HS-5 (cell line): ENCODE measurements around the gene NCAPG2.
"Not testable (repeated sequence)": the region's sequence is repeated elsewhere in the genome, so short reads cannot be mapped to it uniquely, and the experiment has no call there.

ENCODE experiments used
- DNase-seq: peaks from one replicate; pipeline ENCODE4 v3.0.0-alpha.2; 2012; ENCODE audit warnings: low read depth

NCAPG2 gene

DNA sequence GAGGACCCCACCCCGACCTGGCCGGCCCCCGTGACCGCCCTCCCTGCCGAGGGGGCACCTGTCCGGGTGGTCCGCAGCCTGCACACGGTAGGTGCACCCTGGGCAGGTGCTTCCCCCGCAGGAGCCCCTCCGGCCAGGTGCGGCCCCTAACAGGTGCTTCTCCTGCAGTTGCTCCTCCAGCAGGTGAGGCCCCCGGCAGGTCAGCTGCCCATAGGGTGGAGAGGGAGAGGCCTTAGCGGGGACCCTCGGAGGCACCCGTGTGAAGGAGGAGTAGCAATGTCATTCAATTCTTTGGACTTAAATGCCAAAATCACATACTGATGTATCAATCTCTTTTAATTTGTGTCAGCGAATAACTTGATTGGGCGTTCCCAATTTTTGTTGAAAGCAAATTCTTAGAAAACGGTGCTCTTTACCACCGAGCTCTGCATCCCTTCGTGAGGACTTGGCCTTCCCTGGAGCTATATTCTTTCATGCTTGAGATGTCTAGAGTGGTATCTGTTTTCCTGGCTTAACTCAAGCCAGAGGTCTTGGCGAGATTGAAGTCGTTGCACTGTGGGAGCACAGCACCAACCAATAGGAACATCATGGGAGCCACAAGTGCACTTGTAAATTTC, 738 bp upstream of the NCAPG2 start:
- no peak for DNase-seq

GRCh38 chr7:158703679-158704523, 703 bp downstream of the NCAPG2 start:
- not testable (repeated sequence) for DNase-seq

- DNase-seq: no peak
Measured at GRCh38 chr7:158702944-158703343, 1.7 kb downstream of the NCAPG2 start.

GRCh38 chr7:158702196-158702595, 2.4 kb downstream of the NCAPG2 start:
- no peak for DNase-seq

DNA sequence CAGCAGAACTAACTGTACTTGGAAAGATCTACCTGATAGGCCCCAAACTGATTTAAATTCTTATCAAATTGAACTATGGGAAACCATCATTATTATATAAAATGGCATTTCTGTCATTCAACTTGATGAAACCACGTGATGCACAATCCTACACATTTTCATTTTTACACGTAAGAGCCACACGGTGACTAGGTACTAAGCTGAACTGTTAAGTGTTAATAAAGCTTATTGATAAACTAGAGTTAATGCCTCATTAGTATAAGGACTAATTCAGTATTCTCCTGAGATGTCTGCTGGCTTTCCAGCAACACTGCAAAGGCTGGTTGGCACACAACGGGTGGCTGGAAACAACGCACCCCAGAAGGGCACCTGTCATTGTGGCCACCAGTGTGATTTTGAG, 4.6 kb downstream of the NCAPG2 start:
- no peak for DNase-seq

DNA sequence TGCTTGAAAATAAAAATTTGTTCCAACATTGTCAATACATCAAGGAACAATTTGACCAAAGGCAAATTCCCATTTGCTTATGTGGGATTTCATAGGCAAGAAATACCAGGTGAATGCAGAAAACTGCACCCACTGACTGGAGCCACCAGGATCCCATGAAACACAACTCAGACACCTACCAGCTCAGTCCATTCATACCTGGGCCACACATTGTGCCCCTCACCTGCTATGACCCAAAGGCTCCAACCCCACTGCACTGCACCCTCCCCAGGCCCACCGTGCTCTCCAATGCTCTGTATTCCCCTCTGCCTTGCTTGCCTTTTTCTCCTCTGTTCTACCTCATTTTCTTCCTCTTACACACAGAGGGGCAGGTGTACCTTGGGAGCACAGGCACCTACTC, 5.3 kb downstream of the NCAPG2 start:
- DNase-seq: no peak

GRCh38 chr7:158698657-158699195, 5.9 kb downstream of the NCAPG2 start:
- no peak for DNase-seq

GRCh38 chr7:158697597-158697996, 7.0 kb downstream of the NCAPG2 start:
- DNase-seq: not testable (repeated sequence)

- no peak for DNase-seq
Measured at GRCh38 chr7:158695726-158696452, 8.7 kb downstream of the NCAPG2 start.

GRCh38 chr7:158695056-158695455, 9.5 kb downstream of the NCAPG2 start:
- no peak for DNase-seq

DNA sequence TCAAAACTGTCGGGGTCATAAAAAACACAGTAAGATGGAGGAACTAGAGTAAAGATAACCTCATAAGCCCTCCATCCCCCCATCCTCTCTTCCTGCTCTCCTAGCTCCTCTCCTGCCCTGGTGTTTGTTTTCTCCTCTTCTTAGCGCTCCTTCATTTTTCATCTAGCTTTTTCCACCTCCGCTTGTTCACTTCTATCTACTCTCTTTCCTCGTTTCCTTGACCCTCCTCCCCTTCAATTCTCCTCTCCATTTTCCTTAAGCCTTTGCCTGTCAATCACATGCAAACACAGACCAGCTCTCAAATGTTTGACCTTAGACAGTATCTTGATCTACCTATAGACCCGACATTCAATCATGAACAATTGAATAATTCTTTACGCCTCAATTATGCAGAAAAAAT, 10.0 kb downstream of the NCAPG2 start:
- DNase-seq: no peak

DNA sequence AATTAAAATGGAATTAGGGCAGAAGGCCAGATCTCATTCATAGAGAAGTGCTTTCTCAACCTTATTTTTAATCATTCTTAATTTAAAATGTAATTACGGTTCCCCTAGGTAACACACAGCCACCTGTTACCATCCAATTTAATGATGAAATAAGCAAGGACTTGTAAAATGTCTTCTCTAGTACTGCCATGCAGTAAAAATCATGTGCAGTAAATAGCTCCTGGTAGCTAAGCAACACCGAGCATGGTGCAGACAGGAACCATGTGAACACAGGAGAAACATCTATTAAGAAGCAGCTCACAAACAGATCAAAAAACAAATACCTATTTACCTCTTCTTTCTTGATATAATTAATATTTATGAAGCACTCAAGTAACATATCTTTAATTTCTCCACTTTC, 15.1 kb downstream of the NCAPG2 start:
- no peak for DNase-seq

DNA sequence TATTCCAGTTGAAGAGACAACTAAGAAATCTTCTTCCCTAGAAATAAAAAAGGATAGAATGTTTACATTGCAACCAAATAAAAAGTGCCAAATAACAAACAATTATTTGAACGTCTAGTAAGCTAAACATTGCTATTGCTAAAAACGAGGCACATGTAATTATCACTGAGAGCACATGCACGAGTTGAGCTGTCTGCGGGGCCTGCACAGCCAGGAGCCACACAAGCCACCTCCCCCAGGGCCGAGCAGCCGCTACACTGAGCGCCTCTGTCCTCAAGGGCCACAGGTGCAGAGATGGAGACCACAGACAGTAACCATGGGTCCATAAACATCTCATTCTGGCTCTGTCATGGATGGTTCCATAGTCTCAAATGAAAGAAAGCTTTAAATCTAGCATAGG, 17.2 kb downstream of the NCAPG2 start:
- no peak for DNase-seq

DNA sequence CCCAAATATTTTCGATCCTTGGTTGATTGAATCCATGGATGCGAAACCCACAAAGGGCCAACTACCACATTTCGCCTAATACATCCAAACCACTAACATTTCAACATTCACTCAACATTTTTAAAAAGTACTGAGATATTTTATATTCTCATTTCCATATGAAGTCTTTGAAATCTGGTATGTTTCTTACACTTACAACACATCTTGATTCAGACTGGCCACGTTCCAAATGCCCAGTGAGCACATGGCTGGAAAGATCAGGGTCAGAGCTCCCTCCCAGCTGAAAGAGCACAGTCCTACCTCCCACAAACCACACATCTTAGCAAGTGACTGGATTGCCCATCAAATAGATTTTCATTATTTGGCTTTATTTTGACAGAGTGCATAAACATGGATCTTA, 18.9 kb downstream of the NCAPG2 start:
- DNase-seq: peak; percentile 43

GRCh38 chr7:158684329-158684728, 20.3 kb downstream of the NCAPG2 start:
- no peak for DNase-seq

DNA sequence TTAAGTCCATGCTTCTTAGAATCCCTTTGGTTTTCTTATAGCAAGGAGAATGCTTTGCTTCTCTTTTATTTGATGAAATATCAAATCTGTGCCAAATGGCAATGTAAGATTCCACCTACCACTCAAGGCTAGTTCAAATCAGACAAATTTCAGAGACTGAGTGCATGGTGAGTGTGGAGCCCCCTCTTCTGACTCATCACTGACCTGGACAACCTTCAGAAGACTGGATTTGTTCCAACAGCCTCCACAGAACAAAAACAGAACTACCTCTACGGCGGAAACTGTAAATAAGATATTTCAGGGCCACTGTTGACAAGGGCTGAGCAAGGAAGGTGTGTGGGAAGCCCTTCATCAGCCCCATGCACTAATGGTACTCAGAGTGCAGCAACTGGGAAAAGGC, 21.1 kb downstream of the NCAPG2 start:
- DNase-seq: no peak

DNA sequence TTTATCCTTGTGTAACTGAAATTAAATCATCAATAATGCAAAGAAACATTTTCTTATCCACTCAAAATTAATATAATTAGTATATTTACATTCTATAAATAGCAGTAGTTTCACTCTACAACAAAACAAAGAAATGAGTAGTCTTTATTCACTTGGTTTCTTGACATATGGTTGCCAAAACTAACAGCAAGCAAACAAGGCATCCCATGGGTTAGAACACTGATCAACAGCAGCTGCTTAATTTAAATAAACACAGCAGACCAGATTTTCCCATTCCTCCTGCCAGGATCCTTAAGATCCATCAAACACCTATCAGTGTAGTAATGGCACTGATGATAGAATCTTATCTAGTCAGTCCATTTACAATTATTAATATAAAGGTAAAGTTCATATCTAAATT, 22.1 kb downstream of the NCAPG2 start:
- no peak for DNase-seq

- DNase-seq: no peak
Measured at GRCh38 chr7:158680754-158681153, 23.9 kb downstream of the NCAPG2 start.

DNA sequence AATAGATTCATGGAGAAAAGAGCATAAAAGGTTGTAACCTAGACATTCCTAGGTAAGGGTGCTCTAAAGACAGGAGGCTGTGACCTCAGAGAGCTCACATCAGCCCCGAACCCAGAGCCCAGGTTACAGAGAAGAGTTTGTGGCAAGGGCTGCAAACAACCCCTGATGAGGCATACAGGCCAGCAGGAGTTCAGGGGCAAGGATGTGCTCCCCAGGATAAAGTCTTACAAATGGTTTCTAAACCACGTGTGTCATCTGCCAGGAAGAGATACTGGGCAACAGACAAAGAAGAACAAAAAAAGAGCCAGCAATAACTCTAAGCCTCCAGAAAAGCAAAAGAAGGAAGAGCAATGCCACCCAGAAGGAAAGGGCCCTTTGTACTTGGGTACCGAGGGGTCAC, 27.7 kb downstream of the NCAPG2 start:
- no peak for DNase-seq

DNA sequence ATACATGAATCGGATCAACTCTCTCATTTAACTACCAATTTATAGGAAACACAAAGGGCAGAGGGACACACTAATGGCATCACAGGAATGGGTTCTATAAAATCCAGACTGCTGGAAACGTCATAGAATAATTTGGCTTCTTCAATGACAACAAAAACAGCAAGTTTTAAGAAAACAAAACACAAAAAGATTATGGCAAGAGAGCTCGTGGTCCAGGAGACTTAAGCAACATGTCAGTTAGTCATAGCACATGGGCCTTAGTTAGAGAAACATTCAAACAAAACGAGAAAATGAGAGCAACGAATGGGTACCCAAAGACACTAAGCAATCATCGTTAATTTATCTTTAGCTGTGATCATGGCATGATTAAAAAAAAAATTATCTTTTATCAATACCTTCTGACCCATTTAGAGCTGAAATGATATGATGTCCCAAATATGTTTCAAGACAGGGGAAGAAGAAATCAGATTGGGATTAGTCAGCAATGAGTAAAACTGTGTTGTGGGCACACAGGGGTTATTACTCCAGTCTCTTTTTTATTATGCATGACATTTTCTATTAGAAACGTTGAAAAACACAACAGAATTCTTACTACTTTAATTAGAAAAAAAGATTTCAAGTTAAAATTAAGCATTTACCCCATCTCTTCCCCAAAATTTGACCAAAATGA, 28.3 kb downstream of the NCAPG2 start:
- no peak for DNase-seq

DNA sequence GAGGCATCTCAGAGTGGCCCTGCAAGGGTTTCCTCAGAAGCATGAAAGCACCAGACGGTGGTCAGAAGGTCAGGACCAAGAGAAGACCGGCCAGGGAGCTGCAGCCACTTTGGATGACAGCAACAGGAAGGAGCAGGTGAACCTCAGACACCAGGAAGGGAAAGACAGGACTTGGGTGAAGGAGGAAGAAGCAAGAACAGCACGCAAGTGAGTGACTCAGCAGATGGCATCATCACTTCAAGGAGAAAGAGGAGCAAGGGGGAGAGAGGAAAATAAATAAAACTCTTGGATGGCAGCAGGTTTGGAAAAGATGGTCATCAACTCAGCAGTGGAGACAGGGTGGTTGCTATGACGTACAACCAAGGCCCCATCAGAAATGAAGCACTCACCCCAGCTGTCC, 31.6 kb downstream of the NCAPG2 start:
- DNase-seq: no peak

- not testable (repeated sequence) for DNase-seq
Measured at GRCh38 chr7:158668086-158668485, 36.5 kb downstream of the NCAPG2 start.
